NCI-H2196 (cell line): ENCODE results near the gene LYL1.

ENCODE experiments used
- DNase-seq: peaks from one replicate; lab custom pipeline; 2025; ENCODE audit not compliant: unreplicated experiment; lab: John Stamatoyannopoulos, UW

The LYL1 gene

GRCh38 chr19:13078381-13078780 lies 24.3 kb downstream of the LYL1 start:
- no peak for DNase-seq

- DNase-seq, result no peak
Measured at GRCh38 chr19:13077240-13077639, 25.4 kb downstream of the LYL1 start.

GRCh38 chr19:13076787-13077186 lies 25.9 kb downstream of the LYL1 start:
- no peak for DNase-seq

GRCh38 chr19:13076320-13076719 lies 26.3 kb downstream of the LYL1 start:
- no peak for DNase-seq

GRCh38 chr19:13074378-13074777 lies 28.3 kb downstream of the LYL1 start:
- DNase-seq, result no peak

GRCh38 chr19:13073263-13073662 lies 29.4 kb downstream of the LYL1 start:
- DNase-seq, result no peak

GRCh38 chr19:13072188-13072908 lies 30.3 kb downstream of the LYL1 start:
- DNase-seq, result no peak

- no peak for DNase-seq
Measured at GRCh38 chr19:13071444-13072187, 31.0 kb downstream of the LYL1 start.

- DNase-seq, result no peak
Measured at GRCh38 chr19:13070425-13071140, 32.1 kb downstream of the LYL1 start.

- DNase-seq, result no peak
Measured at GRCh38 chr19:13069415-13070359, 33.0 kb downstream of the LYL1 start.

- no peak for DNase-seq
Measured at GRCh38 chr19:13068085-13068846, 34.4 kb downstream of the LYL1 start.

- no peak for DNase-seq
Measured at GRCh38 chr19:13066933-13067807, 35.5 kb downstream of the LYL1 start.

- DNase-seq, result no peak
Measured at GRCh38 chr19:13066226-13066625, 36.4 kb downstream of the LYL1 start.

- no peak for DNase-seq
Measured at GRCh38 chr19:13064092-13064489, 38.6 kb downstream of the LYL1 start.

- no peak for DNase-seq
Measured at GRCh38 chr19:13063461-13064091, 39.1 kb downstream of the LYL1 start.

GRCh38 chr19:13062317-13062716 lies 40.3 kb downstream of the LYL1 start:
- DNase-seq, result no peak

- peak; percentile 90 for DNase-seq
Measured at GRCh38 chr19:13060964-13061927, 41.4 kb downstream of the LYL1 start.
